GM19240 (cell line): Measurements from ENCODE around the gene TICRR.

Experiments
- DNase-seq: peaks from one replicate; pipeline ENCODE4 v3.0.0; 2011; ENCODE audit warnings: low spot score; ENCODE audit not compliant: insufficient read length

TICRR gene

DNA sequence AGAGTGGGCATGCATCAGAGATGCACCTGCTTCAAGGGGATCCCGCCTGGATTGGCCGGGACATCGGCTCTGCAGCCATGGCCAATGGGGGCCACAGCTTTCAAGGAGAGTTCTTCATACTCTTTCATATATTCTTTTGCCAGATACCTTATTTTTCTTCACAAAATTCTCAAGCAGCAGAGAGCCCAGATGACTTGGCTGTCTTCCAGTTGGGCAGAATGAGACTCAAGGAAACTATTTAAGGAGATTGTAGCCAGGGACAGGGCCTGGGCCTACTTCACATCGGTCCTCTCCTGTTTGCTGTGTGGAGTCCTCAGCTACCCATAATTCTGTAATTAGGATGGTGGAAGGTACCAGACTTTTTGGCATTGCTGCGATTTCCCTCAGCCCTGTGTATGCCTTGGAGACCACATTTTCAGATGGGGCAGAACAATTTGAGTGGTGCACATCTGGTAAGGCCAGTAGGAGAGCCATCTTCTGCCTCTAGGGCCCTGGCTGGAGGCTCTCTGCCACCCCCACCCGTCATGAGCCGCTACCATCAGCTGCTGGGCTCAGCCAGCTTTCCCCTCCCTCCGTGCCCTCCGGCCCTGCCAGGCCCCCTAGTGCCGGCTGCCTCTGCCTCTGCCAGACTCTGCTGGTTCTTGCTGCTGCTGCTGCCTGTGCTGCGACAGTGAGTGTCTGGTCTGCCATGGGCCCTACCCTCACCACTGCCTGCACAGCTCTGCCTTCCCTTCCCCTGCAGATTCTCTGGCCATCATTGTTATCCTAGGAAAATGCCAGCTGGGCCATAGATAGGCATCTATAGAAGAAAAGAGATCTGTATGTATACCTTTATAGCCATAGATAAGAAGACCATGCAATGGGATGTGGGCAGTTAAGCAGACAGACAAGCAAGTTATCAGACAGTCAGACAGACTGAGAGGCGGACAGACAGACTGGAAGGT lies 97.2 kb downstream of the TICRR start:
- DNase-seq = no peak

DNA sequence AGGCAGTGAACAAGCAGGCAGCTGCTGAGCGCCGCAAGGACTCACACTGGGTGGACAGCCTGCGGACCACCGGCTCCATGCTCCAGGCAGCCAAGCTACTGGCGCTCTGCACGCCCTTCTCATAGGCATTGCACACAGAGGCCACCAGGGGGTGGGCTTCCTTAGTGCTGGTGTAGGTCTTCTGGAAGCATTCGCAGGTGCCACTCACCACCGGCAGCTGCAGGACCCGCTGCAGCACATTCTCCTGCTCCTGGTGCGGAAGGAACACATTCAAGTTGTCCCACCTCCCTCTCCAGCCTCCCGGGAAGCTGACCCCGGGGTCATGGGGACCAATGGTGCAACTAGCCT lies 97.9 kb downstream of the TICRR start:
- peak; percentile 48 for DNase-seq

DNA sequence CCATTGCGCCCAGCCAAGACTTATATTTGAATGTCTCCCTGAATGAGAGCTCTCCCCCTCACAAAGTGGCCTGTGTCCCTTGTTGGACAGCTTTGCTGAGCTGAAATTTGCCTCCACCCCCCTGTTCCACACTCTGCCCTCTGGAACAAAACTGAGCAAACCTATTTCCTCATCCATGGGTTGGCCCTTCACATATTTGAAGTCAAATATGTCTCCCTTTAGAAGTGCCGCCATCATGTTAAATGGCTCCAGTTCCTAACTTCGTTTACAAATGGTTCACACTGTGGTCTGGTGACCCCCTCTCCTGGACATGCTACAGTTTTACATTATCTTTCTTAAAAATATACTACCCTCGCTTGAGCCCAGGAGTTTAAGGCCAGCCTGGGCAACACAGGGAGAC lies 99.3 kb downstream of the TICRR start:
- no peak for DNase-seq

DNA sequence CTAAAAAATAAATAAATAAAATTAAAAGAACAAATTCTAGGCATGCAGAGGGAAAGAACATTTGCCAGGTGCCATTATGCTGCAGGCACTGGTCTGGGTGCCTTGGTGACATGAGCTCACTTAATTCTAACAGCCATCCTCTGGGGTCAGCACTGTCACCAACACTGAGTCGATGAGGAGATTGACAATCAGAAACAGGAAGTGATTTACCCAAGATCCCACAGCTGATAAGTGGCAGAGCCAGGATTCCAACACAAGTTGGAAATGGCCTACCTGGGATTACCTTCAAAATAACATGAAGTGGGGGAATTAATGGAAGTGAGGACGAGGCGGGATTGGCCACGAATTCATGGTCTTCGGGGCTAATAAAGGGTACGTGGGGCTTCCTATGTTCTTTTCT lies 100.3 kb downstream of the TICRR start:
- no peak for DNase-seq

DNA sequence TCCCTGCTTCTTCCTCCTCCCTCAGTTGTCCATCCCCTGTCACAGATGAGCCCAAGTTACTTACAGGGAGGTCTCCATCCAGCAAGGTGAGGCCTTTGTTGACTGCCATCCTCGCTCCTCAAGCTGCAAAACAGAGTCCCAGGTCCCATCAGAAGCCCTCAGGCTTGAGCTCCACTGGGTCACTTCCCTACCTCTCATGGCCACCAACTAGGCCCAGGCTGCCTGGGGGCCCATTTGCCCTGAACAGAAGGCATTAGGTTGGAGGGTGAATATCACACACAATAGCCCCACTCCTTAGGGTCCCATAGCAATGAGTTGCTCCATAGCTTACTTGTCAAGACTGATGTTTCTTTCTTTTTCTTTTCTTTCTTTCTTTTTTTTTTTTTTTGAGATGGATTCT lies 102.1 kb downstream of the TICRR start:
- DNase-seq = no peak
